GM12891 (cell line): ENCODE data around the gene SEPTIN10.

Experiments used
- POLR2A ChIP-seq: IDR thresholded peaks from 2 replicates; pipeline ENCODE4 v1.6.1; 2011; ENCODE audit warnings: low read depth, low read length, control low read depth
- POLR2AphosphoS5 ChIP-seq: IDR thresholded peaks from 2 replicates; pipeline ENCODE4 v1.6.1; 2011; ENCODE audit warnings: low read depth, low read length, control low read depth

DNA sequence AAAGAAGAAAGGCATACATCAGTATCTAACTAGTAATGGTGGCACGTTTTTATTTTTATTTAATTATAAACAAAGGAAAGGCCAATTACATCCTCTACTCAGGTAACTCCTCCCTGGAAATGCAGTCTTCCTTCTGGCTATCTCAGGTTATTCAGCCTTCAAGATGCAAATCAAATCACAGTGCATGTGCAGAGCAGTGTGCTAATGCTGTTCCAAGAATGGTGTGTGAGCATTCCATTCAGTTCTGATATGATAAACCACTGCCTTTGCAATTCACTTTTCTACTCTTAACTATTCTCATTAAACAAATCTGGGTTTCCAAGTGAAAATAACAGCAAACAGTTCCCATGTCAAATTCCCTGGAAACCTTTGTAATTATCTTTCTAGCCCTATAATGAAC lies 38.4 kb downstream of the SEPTIN10 start:
- TF ChIP-seq POLR2AphosphoS5 (no peak), POLR2A (no peak)
